Keratinocyte (primary cell): ENCODE data around the gene H3-3A. TPM values are rescaled to one million over a fixed set of nuclear protein-coding genes. Genes with fewer than 3 reads are reported as not detected.

ENCODE experiments used
- DNase-seq: peaks from one replicate; pipeline ENCODE4 v3.0.0-alpha.2; 2011; ENCODE audit warnings: low read depth, missing footprints, low spot score
- FAIRE-seq: peaks from 2 replicates; lab custom pipeline; 2011; peaks lifted over from hg19 to GRCh38; lab: Jason Lieb, UNC
- H2AFZ ChIP-seq: 2 replicates; pipeline ENCODE4 v1.6.0; 2012; ENCODE audit warnings: low read length, control low read depth, inconsistent platforms; ENCODE audit not compliant: control insufficient read depth
- H3K27ac ChIP-seq: 2 replicates; pipeline ENCODE4 v1.5.1; 2011; ENCODE audit warnings: low read length; ENCODE audit not compliant: control insufficient read depth, insufficient read depth
- H3K27me3 ChIP-seq: 3 replicates; pipeline ENCODE4 v1.6.0; 2011; ENCODE audit warnings: low read length; ENCODE audit not compliant: control insufficient read depth, insufficient read depth; ENCODE audit errors: extremely low read depth
- H3K36me3 ChIP-seq, 2 experiments: 2 replicates in 1 of 2; 3 replicates in 1 of 2; pipeline ENCODE4 v1.5.1; 2011; ENCODE audit warnings: low read length in 2 of 2, mild to moderate bottlenecking in 1 of 2; ENCODE audit not compliant: control insufficient read depth in 2 of 2, insufficient read depth in 2 of 2; ENCODE audit errors: extremely low read depth in 1 of 2
- H3K4me1 ChIP-seq: 3 replicates; pipeline ENCODE4 v1.5.1; 2011; ENCODE audit warnings: low read length; ENCODE audit not compliant: control insufficient read depth, insufficient read depth; ENCODE audit errors: extremely low read depth
- H3K4me2 ChIP-seq: 3 replicates; pipeline ENCODE4 v1.6.0; 2011; ENCODE audit warnings: low read depth, low read length; ENCODE audit not compliant: control insufficient read depth, insufficient read depth; ENCODE audit errors: extremely low read depth
- H3K4me3 ChIP-seq, 3 experiments: fragments of 200-600 bp in 1 of 3; sonication (generic) in 1 of 3; 2 replicates in 2 of 3; 3 replicates in 1 of 3; pipeline ENCODE4 v1.5.1; 2011 to 2016; ENCODE audit warnings: low read length in 3 of 3, mild to moderate bottlenecking in 3 of 3, control low read depth in 2 of 3, inconsistent platforms in 1 of 3, low read depth in 1 of 3, mixed read lengths in 1 of 3, mixed run types in 1 of 3, moderate library complexity in 1 of 3; ENCODE audit not compliant: control insufficient read depth in 2 of 3, insufficient read depth in 2 of 3; ENCODE audit errors: extremely low read depth in 1 of 3
- H3K79me2 ChIP-seq: 2 replicates; pipeline ENCODE4 v1.6.0; 2012; ENCODE audit warnings: low read length; ENCODE audit not compliant: control insufficient read depth, insufficient read depth
- H3K9ac ChIP-seq: 3 replicates; pipeline ENCODE4 v1.6.0; 2011; ENCODE audit warnings: low read length; ENCODE audit not compliant: control insufficient read depth, insufficient read depth; ENCODE audit errors: extremely low read depth
- H3K9me1 ChIP-seq: 3 replicates; pipeline ENCODE4 v1.6.0; 2011; ENCODE audit warnings: low read length; ENCODE audit not compliant: control insufficient read depth, insufficient read depth; ENCODE audit errors: extremely low read depth
- H3K9me3 ChIP-seq: 2 replicates; pipeline ENCODE4 v1.5.1; 2012; ENCODE audit warnings: low read depth, low read length; ENCODE audit not compliant: control insufficient read depth
- H4K20me1 ChIP-seq: 3 replicates; pipeline ENCODE4 v1.6.0; 2011; ENCODE audit warnings: low read length; ENCODE audit not compliant: control insufficient read depth, insufficient read depth; ENCODE audit errors: extremely low read depth
- EZH2 ChIP-seq: IDR thresholded peaks from one replicate; pipeline ENCODE4 v1.6.1; 2012; ENCODE audit warnings: inconsistent platforms, mild to moderate bottlenecking, low read length, moderate library complexity
- dilution Hi-C: fragments of 300-500 bp; cut with MboI; formaldehyde crosslinking; loops from one replicate; pipeline ENCODE4 v1.7.0; 2020; ENCODE audit warnings: low sequenced_read_pairs; ENCODE audit not compliant: extremely low pct_ligation_motif_present
- polyA plus RNA-seq, 5 experiments: library from polyadenylated mRNA; depleted of rRNA in 3 of 5; stranded (reverse) in 3 of 5; stranded (forward) in 1 of 5; unstranded in 1 of 5; fragments of >200 nt; gene quantifications; 1 replicate in 1 of 5; 2 replicates in 3 of 5; 3 replicates in 1 of 5; pipeline versions ENCODE4 v1.2.1 to v1.2.3, GENCODE V29; 2011 to 2012; ENCODE audit warnings: missing spikeins in 2 of 5, low read depth in 1 of 5, low replicate concordance in 1 of 5
- TF ChIP-seq, protein P1 (sequence below), 3 experiments: IDR thresholded peaks in 1 of 3; conservative IDR thresholded peaks in 1 of 3; optimal IDR thresholded peaks in 1 of 3; 2 replicates in 2 of 3; 3 replicates in 1 of 3; pipeline versions ENCODE3 to v1.5.1; 2011; ENCODE audit warnings: low read length in 3 of 3, mild to moderate bottlenecking in 3 of 3, moderate library complexity in 2 of 3, control low read depth in 1 of 3, inconsistent platforms in 1 of 3; ENCODE audit not compliant: insufficient read depth in 2 of 3; ENCODE audit errors: extremely low read depth in 1 of 3

Gene H3-3A
- polyA plus RNA-seq, 1 donor (not counting 4 experiments of a cell fraction or from before 2014, with no cell fraction given): 291 TPM

- Histone ChIP-seq H3K27me3 (no peaks in the 10 kb centered on the region), H4K20me1 (no peaks in the 10 kb centered on the region), H3K4me3 (no peak overlapping the region), H3K9ac (no peak overlapping the region), H3K79me2 (no peaks in the 10 kb centered on the region), H3K9me3 (no peaks in the 10 kb centered on the region), H3K4me1 (peaks cover 10% of the 10 kb centered on the region), H2AFZ (no peak overlapping the region), H3K9me1 (no peaks in the 10 kb centered on the region), H3K36me3 (no peaks in the 10 kb centered on the region), H3K27ac (no peak overlapping the region), H3K4me2 (no peak overlapping the region)
- dilution Hi-C loops: no loop called here
- no peak for FAIRE-seq
- no peak for TF ChIP-seq EZH2
- TF ChIP-seq, protein P1, sequence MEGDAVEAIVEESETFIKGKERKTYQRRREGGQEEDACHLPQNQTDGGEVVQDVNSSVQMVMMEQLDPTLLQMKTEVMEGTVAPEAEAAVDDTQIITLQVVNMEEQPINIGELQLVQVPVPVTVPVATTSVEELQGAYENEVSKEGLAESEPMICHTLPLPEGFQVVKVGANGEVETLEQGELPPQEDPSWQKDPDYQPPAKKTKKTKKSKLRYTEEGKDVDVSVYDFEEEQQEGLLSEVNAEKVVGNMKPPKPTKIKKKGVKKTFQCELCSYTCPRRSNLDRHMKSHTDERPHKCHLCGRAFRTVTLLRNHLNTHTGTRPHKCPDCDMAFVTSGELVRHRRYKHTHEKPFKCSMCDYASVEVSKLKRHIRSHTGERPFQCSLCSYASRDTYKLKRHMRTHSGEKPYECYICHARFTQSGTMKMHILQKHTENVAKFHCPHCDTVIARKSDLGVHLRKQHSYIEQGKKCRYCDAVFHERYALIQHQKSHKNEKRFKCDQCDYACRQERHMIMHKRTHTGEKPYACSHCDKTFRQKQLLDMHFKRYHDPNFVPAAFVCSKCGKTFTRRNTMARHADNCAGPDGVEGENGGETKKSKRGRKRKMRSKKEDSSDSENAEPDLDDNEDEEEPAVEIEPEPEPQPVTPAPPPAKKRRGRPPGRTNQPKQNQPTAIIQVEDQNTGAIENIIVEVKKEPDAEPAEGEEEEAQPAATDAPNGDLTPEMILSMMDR (optimal IDR thresholded peaks at IDR 0.05 in 1 of 3, IDR thresholded peaks at IDR 0.05 in 1 of 3, conservative IDR thresholded peaks at IDR 0.05 in 1 of 3; ENCODE audit: extremely low read depth in 1 of 3, insufficient read depth in 2 of 3, low read length in 3 of 3): no peak
- no peak for DNase-seq
Observed at GRCh38 chr1:226047495-226047894, 15.0 kb upstream of the H3-3A start.

DNA sequence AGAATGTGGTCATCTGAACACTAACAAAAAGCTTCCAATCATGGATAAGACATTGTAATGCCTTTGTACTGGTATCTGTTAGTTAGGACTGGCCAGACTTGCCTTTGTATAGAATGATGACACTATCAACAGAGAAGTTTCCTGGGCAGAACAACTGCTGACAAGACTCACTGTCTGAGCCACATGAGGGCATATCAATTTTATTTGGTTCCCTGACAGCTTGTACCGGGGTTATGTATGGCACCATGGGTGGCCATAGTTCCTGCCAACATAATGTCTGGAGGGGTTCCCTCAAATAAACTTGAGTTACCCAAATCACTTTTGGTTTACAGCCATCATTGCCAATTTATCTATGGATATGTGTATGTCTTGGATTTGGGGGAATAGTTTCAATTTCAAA is 13.6 kb upstream of the H3-3A start:
- no peak for DNase-seq
- no peak for TF ChIP-seq EZH2
- TF ChIP-seq, protein P1 (optimal IDR thresholded peaks at IDR 0.05 in 1 of 3, IDR thresholded peaks at IDR 0.05 in 1 of 3, conservative IDR thresholded peaks at IDR 0.05 in 1 of 3; ENCODE audit: extremely low read depth in 1 of 3, insufficient read depth in 2 of 3, low read length in 3 of 3): no peak
- Histone ChIP-seq H3K79me2 (no peaks in the 10 kb centered on the region), H3K4me3 (no peak overlapping the region), H4K20me1 (no peaks in the 10 kb centered on the region), H2AFZ (no peak overlapping the region), H3K27me3 (no peaks in the 10 kb centered on the region), H3K36me3 (no peaks in the 10 kb centered on the region), H3K27ac (no peak overlapping the region), H3K9me3 (no peaks in the 10 kb centered on the region), H3K9me1 (no peaks in the 10 kb centered on the region), H3K4me1 (peaks cover 10% of the 10 kb centered on the region), H3K9ac (no peak overlapping the region), H3K4me2 (no peak overlapping the region)
- dilution Hi-C loops: no loop called here
- FAIRE-seq: no peak
